GM18508 (cell line): ENCODE results near the gene CENPH.
"Not testable (repeated sequence)": the region's sequence is repeated elsewhere in the genome, so short reads cannot be mapped to it uniquely, and the experiment has no call there.

ENCODE experiments used
- ATAC-seq: cut with Tn5 transposase; IDR thresholded peaks from one replicate; pipeline ENCODE4 v1.9.1; 2021; ENCODE audit warnings: moderate number of reproducible peaks; ENCODE audit not compliant: insufficient read depth, unreplicated experiment

The CENPH gene

DNA sequence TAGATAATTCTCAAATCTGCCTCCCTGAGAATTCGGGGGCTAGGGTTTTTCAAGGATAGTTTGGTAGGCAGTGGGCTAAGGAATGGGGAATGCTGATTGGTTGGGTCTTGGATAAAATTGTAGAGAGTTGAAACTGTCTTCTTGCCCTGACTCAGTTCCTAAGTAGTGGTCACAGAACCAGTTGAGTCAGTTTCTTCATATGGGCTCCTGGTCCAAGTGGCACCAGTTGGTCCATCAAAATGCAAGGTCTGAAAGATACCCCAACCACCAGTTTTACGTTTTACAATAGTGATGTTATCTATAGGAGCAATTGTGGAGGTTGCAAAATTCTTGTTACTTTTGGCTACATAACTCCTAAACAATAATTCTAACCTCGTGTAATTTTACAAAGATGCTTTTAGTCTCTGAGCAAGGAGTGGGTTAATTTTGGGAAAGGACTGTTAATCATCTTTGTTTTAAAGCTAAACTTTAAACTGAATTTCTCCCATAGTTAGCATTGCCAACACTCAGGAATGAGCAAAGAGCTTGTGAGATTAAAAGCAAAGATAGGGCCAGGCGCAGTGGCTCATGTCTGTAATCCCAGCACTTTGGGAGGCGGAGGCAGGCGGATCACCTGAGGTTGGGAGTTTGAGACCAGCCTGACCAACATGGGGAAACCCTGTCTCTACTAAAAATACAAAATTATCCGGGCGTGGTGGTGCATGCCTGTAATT, 53.0 kb downstream of the CENPH start:
- no peak for ATAC-seq

DNA sequence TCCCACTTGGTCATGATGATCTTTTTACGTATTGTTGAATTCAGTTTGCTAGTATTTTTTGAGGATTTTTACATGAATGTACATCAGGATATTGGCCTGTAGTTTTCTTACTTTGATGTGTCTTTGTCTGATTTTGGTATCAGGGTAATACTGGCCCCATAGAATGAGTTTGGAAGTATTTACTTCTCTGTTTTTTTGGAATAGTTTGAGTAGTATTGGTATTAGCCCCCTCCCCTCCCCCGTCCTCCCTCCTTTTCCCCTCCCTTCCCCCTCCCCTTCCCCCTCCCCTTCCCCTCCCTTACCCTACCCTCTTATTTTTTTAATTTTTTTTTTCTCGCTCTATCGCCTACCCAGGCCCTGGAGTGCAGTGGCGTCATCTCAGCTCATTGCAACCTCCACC, 55.6 kb downstream of the CENPH start:
- no peak for ATAC-seq

DNA sequence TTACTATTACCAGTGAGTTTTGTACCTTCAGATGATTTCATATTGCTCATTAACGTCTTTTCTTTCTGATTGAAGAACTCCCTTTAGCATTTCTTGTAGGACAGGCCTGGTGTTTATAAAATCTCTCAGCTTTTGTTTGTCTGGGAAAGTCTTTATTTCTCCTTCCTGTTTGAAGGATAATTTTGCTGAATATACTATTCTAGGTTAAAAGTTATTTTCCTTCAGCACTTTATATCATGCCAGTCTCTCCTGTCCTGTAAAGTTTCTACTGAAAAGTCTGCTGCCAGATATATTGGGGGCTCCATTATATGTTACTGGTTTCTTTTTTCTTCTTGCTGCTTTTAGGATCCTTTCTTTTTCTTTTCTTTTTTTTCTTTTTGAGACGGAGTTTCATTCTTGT, 58.6 kb downstream of the CENPH start:
- no peak for ATAC-seq

DNA sequence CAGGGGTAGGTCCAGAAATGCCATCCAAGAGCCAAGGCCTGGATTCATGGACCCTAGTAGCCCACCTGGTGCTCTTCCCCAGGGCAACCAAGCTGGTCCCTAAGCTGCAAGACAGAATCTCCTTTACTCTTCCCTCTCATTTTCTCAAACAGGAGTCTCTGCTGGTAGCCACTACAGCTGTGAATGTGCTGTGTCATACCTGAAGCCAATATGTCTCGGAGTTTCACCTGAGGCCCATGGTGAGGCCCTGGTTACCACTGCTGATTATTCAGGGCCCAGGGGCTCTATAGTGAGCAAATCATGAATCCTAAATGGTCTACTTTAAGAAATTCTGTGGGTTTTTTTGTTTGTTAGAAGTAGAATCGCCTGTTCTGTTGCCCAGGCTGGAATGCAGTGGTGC, 61.2 kb downstream of the CENPH start:
- no peak for ATAC-seq

DNA sequence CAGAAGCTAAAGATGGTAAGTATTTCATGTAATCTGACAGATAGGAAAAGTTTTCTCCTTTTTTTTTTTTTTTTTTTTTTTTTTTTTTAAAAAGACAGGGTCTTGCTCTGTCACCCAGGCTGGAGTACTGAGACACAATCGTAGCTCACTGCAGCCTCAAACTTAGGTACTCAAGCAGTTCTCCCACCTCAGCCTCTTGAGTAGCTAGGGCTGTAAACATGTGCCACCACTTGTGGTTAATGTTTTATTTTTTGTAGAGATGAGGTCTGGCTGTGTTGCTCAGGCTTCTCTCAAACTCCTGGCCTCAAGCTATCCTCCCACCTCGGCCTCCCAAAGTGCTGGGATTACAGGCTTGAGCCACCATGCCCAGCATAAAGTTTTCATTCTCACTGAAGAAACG, 63.1 kb downstream of the CENPH start:
- ATAC-seq: no peak

DNA sequence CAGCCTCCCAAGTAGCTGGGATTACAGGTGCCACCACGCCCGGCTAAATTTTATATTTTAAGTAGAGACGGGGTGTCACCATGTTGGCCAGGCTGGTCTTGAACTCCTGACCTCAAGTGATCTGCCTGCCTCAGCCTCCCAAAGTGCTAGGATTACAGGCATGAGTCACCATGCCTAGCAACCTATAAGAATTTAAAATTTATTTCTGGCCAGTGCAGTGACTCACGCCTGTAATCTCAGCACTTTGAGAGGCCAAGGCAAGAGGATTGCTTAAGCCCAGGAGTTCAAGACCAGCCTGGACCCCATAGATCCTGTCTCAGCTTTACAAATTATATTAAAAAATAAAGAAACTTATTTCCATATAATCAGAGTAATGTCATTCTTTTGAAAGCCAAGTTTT, 66.6 kb downstream of the CENPH start:
- ATAC-seq: not testable (repeated sequence)

DNA sequence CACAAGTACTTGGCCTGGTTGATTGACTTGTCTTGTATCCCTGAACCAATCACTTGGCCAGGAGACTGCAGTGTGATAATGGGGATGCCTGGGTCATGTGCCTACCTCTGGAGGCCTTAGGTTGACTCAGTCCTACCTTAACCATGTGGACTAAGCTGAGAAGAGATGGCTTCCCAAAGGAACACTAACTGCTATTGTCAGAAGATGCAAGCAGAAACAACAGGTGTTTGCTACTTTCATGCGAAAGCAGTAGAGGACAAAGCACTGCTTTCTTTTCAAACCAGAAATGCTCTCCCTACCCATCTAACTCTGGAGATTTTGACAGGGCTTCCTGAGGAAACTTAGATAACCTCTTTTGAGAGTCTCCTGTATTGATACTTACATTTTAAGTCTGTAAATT, 68.2 kb downstream of the CENPH start:
- ATAC-seq: no peak
